GM19467 (cell line): ENCODE measurements around the gene FGF8.

Source experiments
- ATAC-seq: cut with Tn5 transposase; IDR thresholded peaks from one replicate; pipeline ENCODE4 v1.9.1; 2021; ENCODE audit warnings: mild to moderate bottlenecking, moderate library complexity; ENCODE audit not compliant: unreplicated experiment

Gene FGF8

DNA sequence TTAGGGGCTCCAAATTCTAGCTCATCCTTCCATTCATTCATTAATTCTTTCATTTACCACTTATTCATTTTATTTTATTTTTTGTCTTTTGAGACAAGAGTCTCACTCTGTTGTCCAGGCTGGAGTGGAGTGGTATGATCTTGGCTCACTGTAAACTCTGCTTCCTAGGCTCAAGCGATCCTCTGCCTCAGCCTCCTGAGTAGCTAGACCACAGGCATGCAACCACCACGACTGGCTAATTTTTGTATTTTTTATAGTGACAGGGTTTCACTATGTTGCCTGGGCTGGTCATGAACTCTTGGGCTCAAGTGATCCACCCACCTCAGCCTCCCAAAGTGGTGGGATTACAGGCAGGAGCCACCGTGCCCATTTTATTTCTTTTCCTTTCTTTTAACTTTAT is 31.6 kb downstream of the FGF8 start:
- ATAC-seq = no peak

DNA sequence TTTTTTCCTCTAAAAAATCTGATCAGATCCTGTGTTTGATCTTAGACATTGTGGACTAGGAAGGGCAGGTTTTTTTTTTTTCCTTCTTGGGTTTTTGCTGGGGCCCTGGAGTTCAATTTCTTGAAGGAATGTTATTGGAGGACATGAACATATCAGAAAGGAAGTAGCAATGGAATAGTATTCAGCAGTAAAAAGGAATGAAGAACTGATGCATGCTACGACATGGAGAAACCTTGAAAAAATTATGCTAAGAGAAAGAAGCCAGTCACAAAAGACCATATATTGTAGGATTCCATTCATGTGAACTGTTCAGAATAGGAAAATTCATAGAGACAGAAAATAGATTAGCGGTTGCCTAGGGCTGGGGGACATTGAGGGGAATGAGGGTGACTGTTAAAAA is 34.0 kb downstream of the FGF8 start:
- ATAC-seq = no peak

DNA sequence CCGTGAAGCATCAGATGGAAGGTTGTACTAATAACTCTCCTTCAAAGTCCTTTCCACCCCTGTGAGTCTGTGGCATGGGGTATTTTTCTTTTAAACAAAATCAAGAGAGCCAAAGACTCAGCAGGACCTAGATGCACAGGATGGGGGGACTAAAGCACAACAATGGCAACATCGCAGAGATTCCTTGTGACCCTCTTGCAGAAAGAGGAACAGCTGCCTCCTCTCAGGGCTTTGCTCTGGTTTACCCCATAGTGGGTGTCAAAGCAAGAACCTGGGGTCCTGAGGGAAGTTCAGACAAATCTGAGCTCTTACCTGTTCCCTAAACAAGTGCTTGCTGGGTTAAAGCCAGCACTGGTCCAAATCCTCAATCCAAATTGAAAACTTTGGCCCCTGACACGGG is 39.2 kb downstream of the FGF8 start:
- no peak for ATAC-seq

DNA sequence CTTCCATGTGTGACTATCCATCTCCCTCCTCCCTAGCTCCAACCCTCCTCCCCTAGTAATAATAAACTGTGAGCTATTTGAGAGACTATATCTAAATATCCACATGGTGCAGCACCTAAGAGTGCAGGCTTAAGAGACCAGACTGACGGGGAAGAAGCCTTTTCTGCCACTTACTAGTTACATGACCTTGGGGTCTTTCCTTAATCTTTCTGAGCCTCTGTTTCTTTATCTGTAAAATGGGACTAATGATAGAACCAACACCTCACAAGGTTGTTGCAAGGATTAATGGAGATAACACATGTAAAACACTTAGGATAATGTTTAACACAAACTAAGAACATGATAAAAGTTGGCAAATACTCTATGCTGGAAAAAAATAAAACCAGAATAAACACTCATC is 43.8 kb downstream of the FGF8 start:
- ATAC-seq = no peak

DNA sequence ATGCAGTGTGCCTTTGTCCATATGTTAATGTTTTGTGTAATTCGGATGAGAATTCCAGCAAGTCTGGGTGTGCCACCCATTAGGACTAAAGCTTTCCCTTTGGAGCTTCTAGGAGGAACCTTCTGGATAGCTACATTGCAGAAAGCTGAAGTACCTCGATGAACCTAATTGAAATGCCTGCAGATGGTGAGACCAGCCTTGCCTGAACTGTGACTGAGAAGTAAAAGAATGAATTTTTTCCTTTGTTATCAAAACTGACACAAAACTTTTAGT is 49.9 kb downstream of the FGF8 start:
- ATAC-seq = no peak

DNA sequence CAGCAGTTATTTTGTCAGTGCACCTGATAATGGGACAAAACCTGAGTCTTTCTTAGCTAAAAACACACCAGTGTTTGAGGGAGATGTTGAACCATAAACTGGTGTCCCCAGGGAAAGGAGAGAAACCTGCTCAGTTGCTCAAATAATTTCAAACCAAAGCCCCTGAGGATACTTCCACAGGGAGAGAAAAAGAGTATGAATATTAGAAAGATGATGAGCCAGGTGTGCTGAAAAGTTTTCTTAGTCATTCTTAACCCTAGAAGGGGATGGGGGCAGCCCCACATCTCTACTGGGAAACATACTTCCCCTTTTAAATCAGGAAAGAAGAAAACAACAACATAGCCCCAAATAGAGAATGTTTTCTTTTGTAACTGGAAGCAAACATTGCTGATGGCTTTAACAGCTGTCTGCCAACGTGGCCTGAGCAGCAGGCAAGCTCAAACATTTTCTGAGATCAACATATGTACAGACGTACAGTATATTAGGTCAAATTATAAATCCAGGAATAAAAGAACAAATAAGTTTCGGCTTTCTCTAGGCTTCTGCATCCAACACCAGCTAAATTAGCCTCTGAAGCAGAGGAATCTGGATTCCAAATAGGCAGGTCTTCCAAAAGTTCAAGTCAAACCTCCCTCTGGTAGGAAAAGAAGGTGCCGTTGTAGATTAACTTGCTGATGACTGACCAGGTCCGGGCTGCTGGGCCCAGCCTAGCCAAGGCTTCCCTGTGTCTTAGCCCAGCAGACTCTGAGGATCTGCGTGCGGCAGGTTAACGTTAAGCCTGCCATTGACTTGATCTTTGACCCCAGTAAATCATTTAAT is 50.4 kb downstream of the FGF8 start:
- no peak for ATAC-seq

DNA sequence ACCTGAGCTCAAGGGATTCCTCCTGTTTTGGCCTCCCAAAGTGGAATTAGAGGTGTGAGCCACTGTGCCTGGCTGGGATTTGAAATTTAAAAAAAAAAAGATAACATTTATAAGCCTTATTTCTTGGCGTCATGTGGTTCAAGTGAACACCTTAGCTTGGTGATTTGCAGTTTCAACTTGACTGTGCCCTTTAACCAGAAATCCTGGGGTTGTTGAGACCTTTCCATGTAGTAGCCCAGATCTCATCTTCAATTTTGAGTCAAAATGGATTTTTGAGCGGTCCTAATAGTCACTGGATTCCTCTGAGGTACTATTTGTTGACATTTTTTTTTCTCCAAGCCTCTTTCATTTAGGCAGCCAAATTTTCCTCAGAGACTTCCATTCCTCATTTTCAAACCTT is 51.5 kb downstream of the FGF8 start:
- ATAC-seq = no peak

DNA sequence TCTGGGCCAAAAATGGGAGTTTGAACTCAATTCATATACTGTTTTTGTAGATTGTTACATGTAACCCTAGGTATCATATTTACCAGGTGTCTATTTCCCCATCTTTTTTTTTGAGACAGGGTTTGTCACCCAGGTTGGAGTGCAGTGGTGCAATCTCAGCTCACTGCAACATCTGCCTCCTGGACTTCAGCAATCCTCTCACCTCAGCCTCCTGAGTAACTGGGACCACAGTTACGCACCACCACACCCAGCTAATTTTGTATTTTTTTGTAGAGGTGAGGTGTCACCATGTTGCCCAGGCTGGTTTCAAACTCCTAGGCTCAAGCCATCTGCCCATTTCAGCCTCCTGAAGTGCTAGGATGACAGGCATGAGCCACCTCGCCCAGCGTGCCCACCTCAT is 52.7 kb downstream of the FGF8 start:
- no peak for ATAC-seq

DNA sequence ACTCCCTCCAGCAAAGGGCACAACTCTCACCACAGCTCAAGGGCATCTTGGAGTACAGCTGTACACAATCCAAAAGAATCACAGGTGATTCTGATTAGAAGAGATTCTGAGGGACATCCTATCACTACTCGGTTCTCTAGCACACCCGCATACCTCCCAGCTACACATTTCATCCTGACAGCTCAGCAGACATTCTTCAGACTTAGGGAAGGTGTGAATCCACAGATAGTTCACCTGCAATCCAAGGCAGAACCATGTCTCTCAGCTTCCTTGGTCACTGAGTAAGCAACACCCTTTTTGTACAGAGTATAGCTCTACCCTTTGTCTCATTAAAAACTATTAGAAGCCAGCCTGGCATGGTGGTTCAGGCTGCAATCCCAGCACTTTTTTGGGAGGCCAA is 54.1 kb downstream of the FGF8 start:
- no peak for ATAC-seq

DNA sequence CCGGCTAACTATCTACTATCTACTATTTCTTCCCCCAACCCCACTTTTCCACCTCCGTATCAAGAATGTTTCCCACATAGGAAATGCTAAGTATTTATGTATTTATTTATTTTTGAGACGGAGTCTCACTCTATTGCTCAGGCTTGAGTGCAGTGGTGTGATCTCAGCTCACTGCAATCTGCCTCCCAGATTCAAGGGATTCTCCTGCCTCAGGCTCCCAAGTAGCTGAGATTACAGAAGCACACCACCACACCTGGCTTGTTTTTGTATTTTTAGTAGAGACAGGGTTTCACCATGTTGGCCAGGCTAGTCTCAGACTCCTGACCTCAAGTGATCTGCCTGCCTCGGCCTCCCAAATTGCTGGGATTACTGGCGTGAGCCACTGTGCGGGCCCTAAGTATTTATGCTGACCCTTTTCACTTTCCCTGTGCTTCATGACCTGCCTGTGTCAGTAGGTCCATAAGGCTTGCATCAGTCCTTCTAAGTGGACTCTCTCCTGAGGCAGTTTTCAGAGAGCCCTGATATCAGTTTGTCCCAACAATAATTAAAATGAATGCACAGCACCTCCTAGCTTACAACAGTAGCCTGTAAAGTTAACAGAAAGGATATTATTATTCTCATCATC is 55.2 kb downstream of the FGF8 start:
- no peak for ATAC-seq
